Endodermal cell (in vitro differentiated cells): Measurements from ENCODE around the gene COX14. TPM values are rescaled to one million over a fixed set of nuclear protein-coding genes. Genes with fewer than 3 reads are reported as not detected.

Experiments used
- DNase-seq: peaks from one replicate; pipeline ENCODE4 v3.0.0-alpha.2; 2017
- H3K27ac ChIP-seq: 2 replicates; pipeline ENCODE4 v1.5.1; 2013; ENCODE audit warnings: mild to moderate bottlenecking, low read depth, low read length, moderate library complexity
- H3K27me3 ChIP-seq: 2 replicates; pipeline ENCODE4 v1.6.1; 2013; ENCODE audit warnings: mild to moderate bottlenecking, low read length, moderate library complexity; ENCODE audit not compliant: insufficient read depth, control insufficient read depth, poor library complexity, severe bottlenecking
- H3K36me3 ChIP-seq: 2 replicates; pipeline ENCODE4 v1.7.0; 2013; ENCODE audit warnings: mild to moderate bottlenecking, low read length, moderate library complexity; ENCODE audit not compliant: control insufficient read depth, insufficient read depth
- H3K4me1 ChIP-seq: one replicate; pipeline ENCODE4 v1.7.0; 2013; ENCODE audit warnings: low read length; ENCODE audit not compliant: control insufficient read depth, insufficient read depth
- H3K4me3 ChIP-seq: 2 replicates; pipeline ENCODE4 v1.5.1; 2013; ENCODE audit warnings: mild to moderate bottlenecking, low read length, moderate library complexity
- H3K9ac ChIP-seq: 2 replicates; pipeline ENCODE4 v1.6.1; 2013; ENCODE audit warnings: mild to moderate bottlenecking, low read length, moderate library complexity; ENCODE audit not compliant: poor library complexity, severe bottlenecking; ENCODE audit errors: extremely low read depth
- H3K9me3 ChIP-seq: 2 replicates; pipeline ENCODE4 v1.6.1; 2013; ENCODE audit warnings: mild to moderate bottlenecking, low read length, moderate library complexity; ENCODE audit not compliant: control insufficient read depth
- H3K27ac Mint-ChIP-seq: 2 replicates; pipeline ENCODE4 v1.8.0; 2020; ENCODE audit warnings: mixed read lengths
- H3K27me3 Mint-ChIP-seq: 2 replicates; pipeline ENCODE4 v1.8.0; 2021; ENCODE audit warnings: mild to moderate bottlenecking, mixed read lengths; ENCODE audit not compliant: insufficient read depth
- H3K36me3 Mint-ChIP-seq: 2 replicates; pipeline ENCODE4 v1.8.0; 2020; ENCODE audit warnings: low read depth, mixed read lengths
- H3K4me1 Mint-ChIP-seq: 2 replicates; pipeline ENCODE4 v1.8.0; 2020; ENCODE audit warnings: mixed read lengths
- H3K4me3 Mint-ChIP-seq: 2 replicates; pipeline ENCODE4 v1.8.0; 2020; ENCODE audit warnings: mild to moderate bottlenecking, moderate library complexity, mixed read lengths
- H3K9me3 Mint-ChIP-seq: 2 replicates; pipeline ENCODE4 v1.8.0; 2020; ENCODE audit warnings: mild to moderate bottlenecking, mixed read lengths
- CTCF ChIP-seq: fragments of 200-600 bp; sonication (generic); conservative IDR thresholded peaks from 2 replicates; pipeline ENCODE4 v1.5.0; 2021; ENCODE audit warnings: antibody characterized with exemption, mild to moderate bottlenecking
- WGBS, 2 experiments: methylation state at CpG; one replicate each; pipeline versions ENCODE4 v1.1.5 to v1.1.7; 2013; ENCODE audit warnings: missing lambda C conversion rate in 2 of 2, mixed read lengths in 1 of 2; ENCODE audit not compliant: insufficient coverage in 1 of 2, insufficient read length in 1 of 2; 5-methylcytosine and 5-hydroxymethylcytosine counted together
- total RNA-seq, 2 donors: library from RNA; stranded (reverse); fragmentation: NEBNext Ultra II Directional in 1 of 2; extraction: Animal tissue kit (Norgen Biotek cat#: 25700) in 1 of 2; gene quantifications; 2 replicates in 1 of 2; 3 replicates in 1 of 2; pipeline ENCODE4 v1.2.1, GENCODE V29; 2021

The COX14 gene
- total RNA-seq, 2 donors from 2014 or later = 26.0 to 26.7 TPM

GRCh38 chr12:50167049-50167828 is 55.2 kb downstream of the COX14 start, which contains the start of gene CERS5:
Gene CERS5, minus strand, starts transcription at chr12:50167369. Its CDS starts 72 bp downstream, at chr12:50167297.
- peak within 1 kb of the TSS; percentile 71 for H3K9ac ChIP-seq
- no peaks in the 10 kb centered on the region for H3K4me1 ChIP-seq
- H3K9me3 Mint-ChIP-seq = peaks cover 11% of the 10 kb centered on the region
- H3K27me3 Mint-ChIP-seq = no peaks in the 10 kb centered on the region
- peaks cover 15% of the 10 kb centered on the region for H3K9me3 ChIP-seq
- H3K4me3 ChIP-seq = peak within 1 kb of the TSS; percentile 95
- peak within 1 kb of the TSS; percentile 97 for H3K27ac ChIP-seq
- peak; percentile 58 for TF ChIP-seq CTCF
- H3K27ac Mint-ChIP-seq = peak within 1 kb of the TSS; percentile 97
- H3K4me1 Mint-ChIP-seq = peaks cover 15% of the 10 kb centered on the region
- DNase-seq = peak; percentile 100
- WGBS, 2 experiments = 0% methylated on average over 50 to 70 of the region's 70 CpGs
- H3K4me3 Mint-ChIP-seq = peak within 1 kb of the TSS; percentile 96
- no peaks in the 10 kb centered on the region for H3K27me3 ChIP-seq
- peaks cover 5% of the 10 kb centered on the region for H3K36me3 ChIP-seq
- peaks cover 10% of the 10 kb centered on the region for H3K36me3 Mint-ChIP-seq

Other genes starting within 250 kb of the COX14 start
- gene FAIM2, start 208.3 kb upstream of the COX14 start, total RNA-seq = not detected
- gene AQP2, start 161.5 kb upstream of the COX14 start, total RNA-seq = not detected
- under 1 TPM; 0.62 to 0.77 TPM for gene AQP5, start 150.4 kb upstream of the COX14 start, total RNA-seq
- under 1 TPM in 1 of 2 donors, not detected in 1; 0.20 TPM for gene AQP6, start 139.3 kb upstream of the COX14 start, total RNA-seq
- 10 to 100 TPM; 49.6 to 96.6 TPM for gene RACGAP1, start 86.7 kb upstream of the COX14 start, total RNA-seq
- gene ASIC1, start 54.6 kb upstream of the COX14 start, total RNA-seq = 1 to 10 TPM; 4.2 to 5.2 TPM
- gene SMARCD1, start 26.9 kb upstream of the COX14 start, total RNA-seq = 100 to 1,000 TPM; 118 to 125 TPM
- gene GPD1, start 8.2 kb upstream of the COX14 start, total RNA-seq = 1 to 10 TPM in 1 of 2 donors, under 1 TPM in 1; 0.93 to 1.1 TPM
- gene CERS5, start 55.1 kb downstream of the COX14 start, total RNA-seq = 10 to 100 TPM; 59.7 to 65.5 TPM
- gene LIMA1, start 171.3 kb downstream of the COX14 start, total RNA-seq = 10 to 100 TPM; 20.1 to 26.0 TPM